Keratinocyte (primary cell): ENCODE measurements around the gene FBXW7. TPM values are rescaled to one million over a fixed set of nuclear protein-coding genes. Genes with fewer than 3 reads are reported as not detected.

Experiments used
- DNase-seq: peaks from one replicate; pipeline ENCODE4 v3.0.0-alpha.2; 2011; ENCODE audit warnings: low read depth, missing footprints, low spot score
- FAIRE-seq: peaks from 2 replicates; lab custom pipeline; 2011; peaks lifted over from hg19 to GRCh38; lab: Jason Lieb, UNC
- H2AFZ ChIP-seq: 2 replicates; pipeline ENCODE4 v1.6.0; 2012; ENCODE audit warnings: low read length, control low read depth, inconsistent platforms; ENCODE audit not compliant: control insufficient read depth
- H3K27ac ChIP-seq: 2 replicates; pipeline ENCODE4 v1.5.1; 2011; ENCODE audit warnings: low read length; ENCODE audit not compliant: control insufficient read depth, insufficient read depth
- H3K27me3 ChIP-seq: 3 replicates; pipeline ENCODE4 v1.6.0; 2011; ENCODE audit warnings: low read length; ENCODE audit not compliant: control insufficient read depth, insufficient read depth; ENCODE audit errors: extremely low read depth
- H3K36me3 ChIP-seq, 2 experiments: 2 replicates in 1 of 2; 3 replicates in 1 of 2; pipeline ENCODE4 v1.5.1; 2011; ENCODE audit warnings: low read length in 2 of 2, mild to moderate bottlenecking in 1 of 2; ENCODE audit not compliant: control insufficient read depth in 2 of 2, insufficient read depth in 2 of 2; ENCODE audit errors: extremely low read depth in 1 of 2
- H3K4me1 ChIP-seq: 3 replicates; pipeline ENCODE4 v1.5.1; 2011; ENCODE audit warnings: low read length; ENCODE audit not compliant: control insufficient read depth, insufficient read depth; ENCODE audit errors: extremely low read depth
- H3K4me2 ChIP-seq: 3 replicates; pipeline ENCODE4 v1.6.0; 2011; ENCODE audit warnings: low read depth, low read length; ENCODE audit not compliant: control insufficient read depth, insufficient read depth; ENCODE audit errors: extremely low read depth
- H3K4me3 ChIP-seq, 3 experiments: fragments of 200-600 bp in 1 of 3; sonication (generic) in 1 of 3; 2 replicates in 2 of 3; 3 replicates in 1 of 3; pipeline ENCODE4 v1.5.1; 2011 to 2016; ENCODE audit warnings: low read length in 3 of 3, mild to moderate bottlenecking in 3 of 3, control low read depth in 2 of 3, inconsistent platforms in 1 of 3, low read depth in 1 of 3, mixed read lengths in 1 of 3, mixed run types in 1 of 3, moderate library complexity in 1 of 3; ENCODE audit not compliant: control insufficient read depth in 2 of 3, insufficient read depth in 2 of 3; ENCODE audit errors: extremely low read depth in 1 of 3
- H3K79me2 ChIP-seq: 2 replicates; pipeline ENCODE4 v1.6.0; 2012; ENCODE audit warnings: low read length; ENCODE audit not compliant: control insufficient read depth, insufficient read depth
- H3K9ac ChIP-seq: 3 replicates; pipeline ENCODE4 v1.6.0; 2011; ENCODE audit warnings: low read length; ENCODE audit not compliant: control insufficient read depth, insufficient read depth; ENCODE audit errors: extremely low read depth
- H3K9me1 ChIP-seq: 3 replicates; pipeline ENCODE4 v1.6.0; 2011; ENCODE audit warnings: low read length; ENCODE audit not compliant: control insufficient read depth, insufficient read depth; ENCODE audit errors: extremely low read depth
- H3K9me3 ChIP-seq: 2 replicates; pipeline ENCODE4 v1.5.1; 2012; ENCODE audit warnings: low read depth, low read length; ENCODE audit not compliant: control insufficient read depth
- H4K20me1 ChIP-seq: 3 replicates; pipeline ENCODE4 v1.6.0; 2011; ENCODE audit warnings: low read length; ENCODE audit not compliant: control insufficient read depth, insufficient read depth; ENCODE audit errors: extremely low read depth
- EZH2 ChIP-seq: IDR thresholded peaks from one replicate; pipeline ENCODE4 v1.6.1; 2012; ENCODE audit warnings: inconsistent platforms, mild to moderate bottlenecking, low read length, moderate library complexity
- dilution Hi-C: fragments of 300-500 bp; cut with MboI; formaldehyde crosslinking; loops from one replicate; pipeline ENCODE4 v1.7.0; 2020; ENCODE audit warnings: low sequenced_read_pairs; ENCODE audit not compliant: extremely low pct_ligation_motif_present
- polyA plus RNA-seq, 5 experiments: library from polyadenylated mRNA; depleted of rRNA in 3 of 5; stranded (reverse) in 3 of 5; stranded (forward) in 1 of 5; unstranded in 1 of 5; fragments of >200 nt; gene quantifications; 1 replicate in 1 of 5; 2 replicates in 3 of 5; 3 replicates in 1 of 5; pipeline versions ENCODE4 v1.2.1 to v1.2.3, GENCODE V29; 2011 to 2012; ENCODE audit warnings: missing spikeins in 2 of 5, low read depth in 1 of 5, low replicate concordance in 1 of 5
- TF ChIP-seq, protein P1 (sequence below), 3 experiments: IDR thresholded peaks in 1 of 3; conservative IDR thresholded peaks in 1 of 3; optimal IDR thresholded peaks in 1 of 3; 2 replicates in 2 of 3; 3 replicates in 1 of 3; pipeline versions ENCODE3 to v1.5.1; 2011; ENCODE audit warnings: low read length in 3 of 3, mild to moderate bottlenecking in 3 of 3, moderate library complexity in 2 of 3, control low read depth in 1 of 3, inconsistent platforms in 1 of 3; ENCODE audit not compliant: insufficient read depth in 2 of 3; ENCODE audit errors: extremely low read depth in 1 of 3

Gene FBXW7
- polyA plus RNA-seq, 1 donor (not counting 4 experiments of a cell fraction or from before 2014, with no cell fraction given): 39.6 TPM

DNA sequence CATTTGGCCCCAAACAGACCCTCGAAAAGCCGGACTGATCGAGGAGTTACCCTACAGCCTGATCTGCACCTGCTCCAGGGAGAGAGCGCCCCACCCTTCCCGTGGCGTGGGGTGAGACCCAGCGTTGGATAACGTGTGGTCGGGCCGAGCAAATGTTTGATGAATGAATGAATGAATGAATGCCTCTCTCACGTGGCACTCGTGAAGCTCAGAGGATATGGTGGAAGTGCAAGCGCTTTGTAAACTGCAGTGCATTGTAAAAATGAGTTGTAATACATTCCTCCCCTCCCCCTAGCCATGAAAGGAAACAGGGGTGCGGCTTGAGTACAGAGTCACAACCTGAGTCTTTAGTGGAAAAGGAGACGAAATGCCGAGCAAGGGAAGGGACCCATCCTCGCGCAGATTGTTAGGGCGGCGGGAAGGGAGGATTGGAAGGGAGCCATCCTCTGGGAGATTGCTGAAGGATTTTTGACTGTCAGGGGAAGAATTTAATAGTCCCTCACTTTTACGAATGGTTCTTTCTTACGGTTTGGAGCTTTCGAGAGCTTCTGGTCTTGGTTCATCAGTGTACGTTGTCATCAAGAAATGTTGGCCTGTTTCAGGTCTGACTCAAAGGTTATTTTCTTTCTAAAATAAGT, 772 bp upstream of the FBXW7 start:
- FAIRE-seq: no peak
- Histone ChIP-seq H3K9ac (peak overlapping the region; percentile 97), H2AFZ (peak overlapping the region; percentile 99), H3K4me3 (peak overlapping the region; percentile 80 to 99 (median 98)), H3K36me3 (no peaks in the 10 kb centered on the region), H3K79me2 (peaks cover 73% of the 10 kb centered on the region), H3K27ac (peak overlapping the region; percentile 98), H3K27me3 (no peaks in the 10 kb centered on the region), H3K9me3 (no peaks in the 10 kb centered on the region), H3K9me1 (peaks cover 5% of the 10 kb centered on the region), H3K4me2 (peak overlapping the region; percentile 91), H4K20me1 (no peaks in the 10 kb centered on the region), H3K4me1 (peaks cover 20% of the 10 kb centered on the region)
- TF ChIP-seq EZH2: no peak
- TF ChIP-seq, protein P1, sequence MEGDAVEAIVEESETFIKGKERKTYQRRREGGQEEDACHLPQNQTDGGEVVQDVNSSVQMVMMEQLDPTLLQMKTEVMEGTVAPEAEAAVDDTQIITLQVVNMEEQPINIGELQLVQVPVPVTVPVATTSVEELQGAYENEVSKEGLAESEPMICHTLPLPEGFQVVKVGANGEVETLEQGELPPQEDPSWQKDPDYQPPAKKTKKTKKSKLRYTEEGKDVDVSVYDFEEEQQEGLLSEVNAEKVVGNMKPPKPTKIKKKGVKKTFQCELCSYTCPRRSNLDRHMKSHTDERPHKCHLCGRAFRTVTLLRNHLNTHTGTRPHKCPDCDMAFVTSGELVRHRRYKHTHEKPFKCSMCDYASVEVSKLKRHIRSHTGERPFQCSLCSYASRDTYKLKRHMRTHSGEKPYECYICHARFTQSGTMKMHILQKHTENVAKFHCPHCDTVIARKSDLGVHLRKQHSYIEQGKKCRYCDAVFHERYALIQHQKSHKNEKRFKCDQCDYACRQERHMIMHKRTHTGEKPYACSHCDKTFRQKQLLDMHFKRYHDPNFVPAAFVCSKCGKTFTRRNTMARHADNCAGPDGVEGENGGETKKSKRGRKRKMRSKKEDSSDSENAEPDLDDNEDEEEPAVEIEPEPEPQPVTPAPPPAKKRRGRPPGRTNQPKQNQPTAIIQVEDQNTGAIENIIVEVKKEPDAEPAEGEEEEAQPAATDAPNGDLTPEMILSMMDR (optimal IDR thresholded peaks at IDR 0.05 in 1 of 3, IDR thresholded peaks at IDR 0.05 in 1 of 3, conservative IDR thresholded peaks at IDR 0.05 in 1 of 3; ENCODE audit: extremely low read depth in 1 of 3, insufficient read depth in 2 of 3, low read length in 3 of 3): no peak
- no peak for DNase-seq
- dilution Hi-C loops: no loop called here

DNA sequence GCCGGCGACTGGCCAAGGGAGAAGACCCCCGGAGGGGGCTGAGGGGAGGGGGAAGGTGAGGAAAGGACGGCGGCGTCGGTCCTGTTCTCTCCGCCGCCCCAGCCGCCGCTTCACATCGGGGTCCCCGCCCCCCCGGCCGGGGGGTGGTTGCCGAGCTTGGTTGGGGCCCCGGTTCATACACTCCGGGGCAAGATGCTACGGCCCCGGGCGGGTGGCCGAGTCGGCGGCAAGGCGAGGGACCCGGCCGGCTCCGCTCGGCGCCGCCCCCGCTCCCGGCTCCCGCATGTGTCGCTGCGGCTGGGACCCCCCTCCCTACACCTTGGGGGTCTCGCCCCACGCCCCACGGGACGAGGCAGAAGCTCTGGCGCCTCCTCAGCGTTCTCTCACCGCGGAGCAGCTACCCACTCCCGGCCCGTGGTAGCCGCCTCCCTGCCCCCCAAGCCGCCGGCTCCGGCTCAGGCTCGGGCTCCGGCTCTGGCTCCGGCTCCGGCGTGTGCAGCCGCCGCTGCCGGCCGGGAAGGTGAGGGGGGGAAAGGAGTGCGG, 461 bp downstream of the FBXW7 start:
- Histone ChIP-seq H3K27ac (peak overlapping the region; percentile 98), H3K9me3 (no peaks in the 10 kb centered on the region), H3K4me3 (peak overlapping the region; percentile 80 to 83 (median 80)), H3K27me3 (no peaks in the 10 kb centered on the region), H3K36me3 (peaks cover 2 to 3% of the 10 kb centered on the region in 2 experiments), H3K79me2 (peaks cover 85% of the 10 kb centered on the region), H3K4me1 (peaks cover 20% of the 10 kb centered on the region), H3K9ac (peak overlapping the region; percentile 97), H2AFZ (peak overlapping the region; percentile 40), H3K4me2 (peak overlapping the region; percentile 73), H3K9me1 (peaks cover 5% of the 10 kb centered on the region), H4K20me1 (no peaks in the 10 kb centered on the region)
- no peak for FAIRE-seq
- TF ChIP-seq, protein P1 (optimal IDR thresholded peaks at IDR 0.05 in 1 of 3, IDR thresholded peaks at IDR 0.05 in 1 of 3, conservative IDR thresholded peaks at IDR 0.05 in 1 of 3; ENCODE audit: extremely low read depth in 1 of 3, insufficient read depth in 2 of 3, low read length in 3 of 3): no peak
- TF ChIP-seq EZH2: no peak
- dilution Hi-C loops: no loop called here
- DNase-seq: no peak
